Measurements from ENCODE around the gene LTV1. TPM values are rescaled to one million over a fixed set of nuclear protein-coding genes. Genes with fewer than 3 reads are reported as not detected.
"Not testable (repeated sequence)": the region's sequence is repeated elsewhere in the genome, so short reads cannot be mapped to it uniquely, and the experiment has no call there.

Gene LTV1
- total and polyA plus RNA-seq, 2 of the 8 experiments (the other 6 are each of a cell fraction or from before 2014, with no cell fraction given) = 8.0 to 46.9 TPM

DNA sequence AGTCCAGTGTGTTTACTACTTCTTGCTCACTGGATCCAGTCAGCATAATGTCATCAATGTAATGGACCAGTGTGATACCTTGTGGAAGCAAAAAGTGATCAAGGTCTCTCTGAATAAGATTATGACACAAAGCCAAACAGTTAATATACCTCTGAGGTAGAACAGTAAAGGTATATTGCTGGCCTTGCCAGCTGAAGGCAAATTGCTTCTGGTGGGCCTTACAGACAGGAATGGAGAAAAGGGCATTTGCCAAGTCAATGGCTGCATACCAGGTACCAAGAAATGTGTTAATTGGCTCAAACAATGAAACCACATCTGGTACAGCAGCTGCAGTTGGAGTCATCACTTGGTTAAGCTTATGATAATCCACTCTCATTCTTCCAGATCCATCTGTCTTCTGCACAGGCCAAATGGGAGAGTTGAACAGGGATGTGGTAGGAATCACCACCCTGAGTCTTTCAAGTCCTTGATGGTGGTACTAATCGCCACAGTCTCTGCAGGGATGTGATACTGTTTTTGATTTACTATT is 28.1 kb downstream of the LTV1 start:
- H3K23me2 ChIP-seq (ENCODE audit: low read depth, low read length); H3K18ac ChIP-seq (ENCODE audit: extremely low read depth, low read length); DNase-seq (ENCODE audit: low read depth in 1 of 2, low spot score in 2 of 2); H3K4me2 ChIP-seq (ENCODE audit: insufficient read depth in 1 of 2, low read depth in 2 of 2, low read length in 2 of 2); H2AFZ ChIP-seq (ENCODE audit: low read length); H3K9me3 ChIP-seq (ENCODE audit: insufficient read depth in 2 of 2, low read depth in 1 of 2, low read length in 1 of 2); POLR2A ChIA-PET (ENCODE audit: partially characterized antibody); H3K56ac ChIP-seq (replicated peaks; ENCODE audit: insufficient read length, low read depth, low read length); H2BK15ac ChIP-seq (ENCODE audit: low read length); H2BK20ac ChIP-seq (ENCODE audit: low read length); H4K8ac ChIP-seq (ENCODE audit: extremely low read depth, insufficient read depth, low read length); H3K23ac ChIP-seq (ENCODE audit: insufficient read length); H3K4ac ChIP-seq (replicated peaks; ENCODE audit: insufficient read length, low read depth, low read length); H4K20me1 ChIP-seq (replicated peaks in 1 of 2; ENCODE audit: control insufficient read depth in 1 of 2, insufficient read depth in 2 of 2, low read length in 2 of 2); H2BK12ac ChIP-seq (ENCODE audit: low read depth, low read length); H3K36me3 ChIP-seq (ENCODE audit: control insufficient read depth in 2 of 4, insufficient read depth in 4 of 4, low read length in 3 of 4); H3K4me3 ChIP-seq (ENCODE audit: extremely low read depth in 1 of 4, insufficient read depth in 2 of 4, low read depth in 3 of 4, low read length in 4 of 4); H3K4me1 ChIP-seq (replicated peaks in 1 of 4; ENCODE audit: control insufficient read depth in 3 of 4, insufficient read depth in 4 of 4, low read length in 3 of 4); H2AK5ac ChIP-seq (ENCODE audit: low read depth, low read length); H3K14ac ChIP-seq (ENCODE audit: insufficient read length); H3K79me1 ChIP-seq (ENCODE audit: low read depth, low read length); H4K5ac ChIP-seq (ENCODE audit: insufficient read length, low read depth, low read length); H4K91ac ChIP-seq (replicated peaks; ENCODE audit: insufficient read length, low read length); H2BK120ac ChIP-seq (replicated peaks; ENCODE audit: low read depth, low read length); H3K27me3 ChIP-seq (replicated peaks in 1 of 4; ENCODE audit: control insufficient read depth in 3 of 4, extremely low read depth in 1 of 4, insufficient read depth in 3 of 4, low read length in 3 of 4); H2BK5ac ChIP-seq (ENCODE audit: low read depth, low read length); H3K27ac ChIP-seq (ENCODE audit: low read depth, low read length); H3K9ac ChIP-seq (replicated peaks in 1 of 4; ENCODE audit: extremely low read depth in 1 of 4, low read depth in 3 of 4, low read length in 3 of 4); H3K79me2 ChIP-seq (ENCODE audit: control insufficient read depth in 1 of 2, insufficient read depth in 2 of 2, low read length in 2 of 2); FAIRE-seq: not testable (repeated sequence)
- CTCF ChIA-PET (ENCODE audit: partially characterized antibody) = interaction anchor here (0.8 to 1.2 kb wide), 2 partner anchors 14 to 70 kb away, joined by 3 read pairs; no protein-coding TSS in a partner anchor
- 88% methylated on average over 1 of the region's 1 CpG; no CpG with 5 or more reads in 1 of the 2 experiments for WGBS, 2 experiments (ENCODE audit: extremely low coverage in 1 of 2, insufficient coverage in 1 of 2, insufficient read length in 1 of 2, insufficient replicate concordance in 2 of 2, low coverage in 1 of 2, low lambda C conversion rate in 2 of 2, missing lambda C conversion rate in 1 of 2)

All from H1 (cell line).